WERI-Rb-1 (cell line): Measurements from ENCODE around the gene ADI1.
"Not testable (repeated sequence)": the region's sequence is repeated elsewhere in the genome, so short reads cannot be mapped to it uniquely, and the experiment has no call there.

Experiments
- DNase-seq: peaks from one replicate; pipeline ENCODE4 v3.0.0-alpha.2; 2020
- H3K27ac ChIP-seq: fragments of 250-450 bp; sonication (Bioruptor Pico); 2 replicates; pipeline ENCODE4 v1.5.1; 2020; ENCODE audit warnings: mild to moderate bottlenecking, moderate library complexity
- H3K27me3 ChIP-seq: fragments of 250-450 bp; sonication (Bioruptor Pico); 2 replicates; pipeline ENCODE4 v1.5.1; 2021; ENCODE audit warnings: mild to moderate bottlenecking, low read depth, moderate library complexity; ENCODE audit not compliant: insufficient read depth, severe bottlenecking
- H3K36me3 ChIP-seq: fragments of 250-450 bp; sonication (Bioruptor Pico); 2 replicates; pipeline ENCODE4 v1.5.1; 2020; ENCODE audit warnings: mild to moderate bottlenecking, moderate library complexity
- H3K4me3 ChIP-seq: 2 replicates; pipeline ENCODE4 v1.5.1; 2011; ENCODE audit warnings: low read depth, mild to moderate bottlenecking, control low read depth, low read length
- H3K9me3 ChIP-seq: fragments of 250-450 bp; sonication (Bioruptor Pico); 2 replicates; pipeline ENCODE4 v1.5.1; 2021; ENCODE audit warnings: mild to moderate bottlenecking, moderate library complexity; ENCODE audit not compliant: severe bottlenecking
- CTCF ChIP-seq: IDR thresholded peaks from 2 replicates; pipeline ENCODE4 v1.5.1; 2011; ENCODE audit warnings: low read depth, mild to moderate bottlenecking, control low read depth, inconsistent platforms, low read length

Gene ADI1

GRCh38 chr2:3449086-3449485, 70.2 kb downstream of the ADI1 start:
- no peaks in the 10 kb centered on the region for H3K27me3 ChIP-seq
- TF ChIP-seq CTCF = no peak
- no peak overlapping the region for H3K27ac ChIP-seq
- peaks cover 5% of the 10 kb centered on the region for H3K9me3 ChIP-seq
- H3K4me3 ChIP-seq = no peak overlapping the region
- peaks cover 42% of the 10 kb centered on the region for H3K36me3 ChIP-seq
- DNase-seq = no peak

- not testable (repeated sequence) for H3K4me3 ChIP-seq, DNase-seq, H3K27me3 ChIP-seq, H3K27ac ChIP-seq, H3K9me3 ChIP-seq
- H3K36me3 ChIP-seq = peaks cover 48% of the 10 kb centered on the region
These were observed 70.9 kb downstream of the ADI1 start for GRCh38 chr2:3448441-3448911.

- Histone ChIP-seq H3K9me3 (peaks cover 5% of the 10 kb centered on the region), H3K4me3 (no peak overlapping the region), H3K27me3 (no peaks in the 10 kb centered on the region), H3K27ac (peak overlapping the region; percentile 0; the same call in 1 of the 2 replicates), H3K36me3 (peaks cover 49% of the 10 kb centered on the region)
- DNase-seq = peak; percentile 57
- no peak for TF ChIP-seq CTCF
These were observed 71.5 kb downstream of the ADI1 start for GRCh38 chr2:3447789-3448317.
